Pancreas (tissue), 10 donors: ENCODE measurements around the gene MRPL27. TPM values are rescaled to one million over a fixed set of nuclear protein-coding genes. Genes with fewer than 3 reads are reported as not detected.

ENCODE experiments used
- ATAC-seq, 4 donors: fragments of 200-7000 bp; cut with Tn5 transposase; one replicate each; pipeline versions ENCODE4 v1.8.0 to v1.9.1; 2020; ENCODE audit warnings: mild to moderate bottlenecking in 4 of 4, moderate library complexity in 4 of 4
- DNase-seq, 6 donors: peaks; one replicate each; pipeline ENCODE4 v3.0.0-alpha.2; 2020
- FAIRE-seq: peaks from 2 replicates; lab custom pipeline; 2012; peaks lifted over from hg19 to GRCh38; lab: Jason Lieb, UNC
- H3K27ac ChIP-seq, 4 donors: fragments of 200-600 bp; sonication (generic); 1 replicate in 3 of 4; 2 replicates in 1 of 4; pipeline versions ENCODE4 v1.5.0 to v1.8.0; 2020
- H3K27me3 ChIP-seq, 4 donors: fragments of 200-600 bp; one replicate each; pipeline ENCODE4 v1.8.0; 2021
- H3K36me3 ChIP-seq, 3 donors: fragments of 200-600 bp; sonication (generic) in 1 of 3; one replicate each; pipeline versions ENCODE4 v1.5.0 to v1.8.0; 2020 to 2021
- H3K4me1 ChIP-seq, 3 donors: fragments of 200-600 bp; one replicate each; pipeline ENCODE4 v1.8.0; 2021
- H3K4me3 ChIP-seq, 4 donors: fragments of 200-600 bp; sonication (generic) in 2 of 4; one replicate each; pipeline versions ENCODE4 v1.5.0 to v1.8.0; 2020 to 2021
- H3K9me3 ChIP-seq, 4 donors: fragments of 200-600 bp; one replicate each; pipeline ENCODE4 v1.8.0; 2021
- WGBS, 2 donors: extraction: QIAGEN DNeasy Blood & Tissue Kit; methylation state at CpG; one replicate each; pipeline ENCODE4 v1.1.7; 2013; 5-methylcytosine and 5-hydroxymethylcytosine counted together
- intact Hi-C, 3 donors: fragments of 100-400 bp; cut with DNase I; formaldehyde crosslinking; loops; one replicate each; pipeline versions ENCODE4 v1.11.1 to v1.14.2; 2022
- polyA plus RNA-seq, 2 donors: library from polyadenylated mRNA; stranded (reverse); fragments of 200-250 nt; gene quantifications; one replicate each; pipeline ENCODE4 v1.2.3, GENCODE V29; 2013
- total RNA-seq, 6 donors: library from RNA; stranded (reverse); fragmentation: NEBNext Ultra II Directional in 4 of 6; extraction: Animal tissue kit (Norgen Biotek cat#: 25700) in 4 of 6; gene quantifications; one replicate each; pipeline versions ENCODE4 v1.2.1 to v1.2.4, GENCODE V29; 2021 to 2023
- TF ChIP-seq, protein P1 (sequence below), 4 donors: fragments of 200-600 bp; sonication (generic) in 3 of 4; IDR thresholded peaks; one replicate each; pipeline versions ENCODE4 v1.5.0 to v1.8.0; 2021; ENCODE audit warnings: antibody characterized with exemption in 4 of 4
- donor health status: healthy with polysubstance abuse.
- donor health status: DM: no; HTN: no; CAD: no; lungs with moderate emphysema.
- donor health status: DM: no; HTN: no; CAD: no.
- donor health status: control.
- donor health status: control.
- donor health status: Bipolar disorder and iron deficiency.
- donor health status: DM: yes; HTN: yes; CAD: no.
- donor health status: DM: no; HTN: no; CAD: no.
- donor health status: DM: no; HTN: no; CAD: no.
- donor health status: DM: yes; HTN: yes; CAD: no.

Gene MRPL27
- total and polyA plus RNA-seq, 8 donors = 19.6 to 89.0 (median 27.2) TPM

DNA sequence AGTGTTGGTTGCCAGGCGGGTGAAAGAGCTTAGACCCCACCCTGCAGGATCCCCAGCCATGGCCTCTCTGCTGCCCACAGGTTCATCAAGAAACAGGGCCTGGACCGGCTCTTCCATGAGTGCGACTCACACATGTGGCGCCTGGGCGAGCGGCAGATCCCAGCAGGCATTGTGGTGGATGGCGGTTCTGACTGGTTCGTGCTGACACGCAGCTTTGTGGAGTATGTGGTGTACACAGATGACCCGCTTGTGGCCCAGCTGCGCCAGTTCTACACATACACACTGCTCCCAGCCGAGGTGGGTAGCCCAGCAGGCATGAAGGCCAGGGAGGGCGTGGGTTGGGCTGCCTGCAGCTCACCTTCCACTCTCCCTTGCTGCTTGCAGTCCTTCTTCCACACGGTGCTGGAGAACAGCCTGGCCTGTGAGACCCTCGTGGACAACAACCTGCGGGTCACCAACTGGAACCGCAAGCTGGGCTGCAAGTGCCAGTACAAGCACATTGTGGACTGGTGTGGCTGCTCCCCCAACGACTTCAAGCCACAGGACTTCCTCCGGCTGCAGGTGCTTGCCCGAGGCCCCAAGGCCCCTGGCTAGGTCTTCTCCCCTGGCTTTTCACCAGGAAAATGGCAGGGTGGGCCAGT is 17.2 kb downstream of the MRPL27 start:
- WGBS, 2 donors = 91 to 92% methylated on average over 20 of the region's 20 CpGs
- Histone ChIP-seq H3K36me3 (peaks cover 0 to 39% (median 10%) of the 10 kb centered on the region in 3 donors), H3K4me3 (no peak overlapping the region), H3K4me1 (no peaks in the 10 kb centered on the region), H3K27ac (no peak overlapping the region), H3K9me3 (no peaks in the 10 kb centered on the region), H3K27me3 (no peaks in the 10 kb centered on the region)
- no peak for FAIRE-seq
- TF ChIP-seq, protein P1, sequence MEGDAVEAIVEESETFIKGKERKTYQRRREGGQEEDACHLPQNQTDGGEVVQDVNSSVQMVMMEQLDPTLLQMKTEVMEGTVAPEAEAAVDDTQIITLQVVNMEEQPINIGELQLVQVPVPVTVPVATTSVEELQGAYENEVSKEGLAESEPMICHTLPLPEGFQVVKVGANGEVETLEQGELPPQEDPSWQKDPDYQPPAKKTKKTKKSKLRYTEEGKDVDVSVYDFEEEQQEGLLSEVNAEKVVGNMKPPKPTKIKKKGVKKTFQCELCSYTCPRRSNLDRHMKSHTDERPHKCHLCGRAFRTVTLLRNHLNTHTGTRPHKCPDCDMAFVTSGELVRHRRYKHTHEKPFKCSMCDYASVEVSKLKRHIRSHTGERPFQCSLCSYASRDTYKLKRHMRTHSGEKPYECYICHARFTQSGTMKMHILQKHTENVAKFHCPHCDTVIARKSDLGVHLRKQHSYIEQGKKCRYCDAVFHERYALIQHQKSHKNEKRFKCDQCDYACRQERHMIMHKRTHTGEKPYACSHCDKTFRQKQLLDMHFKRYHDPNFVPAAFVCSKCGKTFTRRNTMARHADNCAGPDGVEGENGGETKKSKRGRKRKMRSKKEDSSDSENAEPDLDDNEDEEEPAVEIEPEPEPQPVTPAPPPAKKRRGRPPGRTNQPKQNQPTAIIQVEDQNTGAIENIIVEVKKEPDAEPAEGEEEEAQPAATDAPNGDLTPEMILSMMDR (IDR thresholded peaks at IDR 0.05) = no peak
- DNase-seq = peak in 1 of 6 donors; percentile 10
- intact Hi-C loops = loop anchor here in 1 of 3 donors (10.0 kb wide), 1 partner anchor 269 kb away; no protein-coding TSS in a partner anchor
- no peak for ATAC-seq

DNA sequence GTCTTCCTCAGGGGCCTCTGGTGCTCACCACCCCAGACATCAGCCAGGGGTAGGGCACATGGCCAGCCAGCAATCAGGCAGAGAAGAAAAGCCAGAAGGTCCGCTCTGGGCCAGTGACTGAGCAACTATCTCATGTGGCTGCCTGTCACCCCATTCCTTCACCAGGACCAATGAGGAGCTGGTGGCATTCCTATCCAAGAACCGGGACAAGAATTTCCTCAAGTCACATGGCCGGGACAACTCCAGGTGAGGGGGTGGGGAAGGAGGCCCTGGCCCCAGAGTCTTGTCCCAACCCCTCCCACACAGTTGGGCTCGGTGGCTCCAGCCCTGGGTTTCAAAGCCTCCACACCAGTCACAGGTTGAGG is 17.7 kb downstream of the MRPL27 start:
- Histone ChIP-seq H3K4me3 (no peak overlapping the region), H3K36me3 (peaks cover 0 to 39% (median 10%) of the 10 kb centered on the region in 3 donors), H3K27ac (no peak overlapping the region), H3K9me3 (no peaks in the 10 kb centered on the region), H3K27me3 (no peaks in the 10 kb centered on the region), H3K4me1 (no peaks in the 10 kb centered on the region)
- TF ChIP-seq, protein P1 (IDR thresholded peaks at IDR 0.05) = no peak
- ATAC-seq (no peak), DNase-seq (peak in 1 of 6 donors; percentile 8), FAIRE-seq (no peak)
- intact Hi-C loops = loop anchor here in 1 of 3 donors (10.0 kb wide), 1 partner anchor 269 kb away; no protein-coding TSS in a partner anchor
- 81 to 85% methylated on average over 4 of the region's 4 CpGs for WGBS, 2 donors

DNA sequence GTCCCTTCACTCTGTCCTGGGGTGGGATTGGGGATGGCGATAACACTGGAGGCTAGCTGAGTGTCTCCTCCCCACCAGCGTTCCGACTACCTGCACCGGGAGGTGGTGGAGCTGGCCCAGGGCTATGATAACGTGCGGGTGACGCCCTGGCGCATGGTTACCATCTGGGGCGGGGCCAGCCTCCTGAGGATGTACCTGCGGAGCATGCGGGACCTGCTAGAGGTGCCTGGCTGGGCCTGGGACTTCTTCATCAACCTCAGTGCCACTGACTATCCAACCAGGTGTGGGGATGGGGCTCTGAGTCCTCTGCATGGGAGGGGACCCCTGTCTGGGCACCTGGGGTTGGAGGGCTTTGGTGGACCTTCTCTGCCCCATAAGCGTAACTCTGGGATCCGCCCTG is 18.2 kb downstream of the MRPL27 start:
- ATAC-seq (no peak), DNase-seq (peak in 2 of 6 donors; percentile 9 to 80), FAIRE-seq (no peak)
- H3K36me3 ChIP-seq = peaks cover 0 to 39% (median 10%) of the 10 kb centered on the region in 3 donors
- intact Hi-C loops = loop anchor here in 1 of 3 donors (10.0 kb wide), 1 partner anchor 270 kb away; no protein-coding TSS in a partner anchor
- 93 to 95% methylated on average over 13 of the region's 13 CpGs for WGBS, 2 donors
- H3K9me3 ChIP-seq = no peaks in the 10 kb centered on the region
- no peak overlapping the region for H3K4me3 ChIP-seq
- TF ChIP-seq, protein P1 (IDR thresholded peaks at IDR 0.05) = no peak
- no peak overlapping the region for H3K27ac ChIP-seq
- H3K27me3 ChIP-seq = no peaks in the 10 kb centered on the region
- no peaks in the 10 kb centered on the region for H3K4me1 ChIP-seq

DNA sequence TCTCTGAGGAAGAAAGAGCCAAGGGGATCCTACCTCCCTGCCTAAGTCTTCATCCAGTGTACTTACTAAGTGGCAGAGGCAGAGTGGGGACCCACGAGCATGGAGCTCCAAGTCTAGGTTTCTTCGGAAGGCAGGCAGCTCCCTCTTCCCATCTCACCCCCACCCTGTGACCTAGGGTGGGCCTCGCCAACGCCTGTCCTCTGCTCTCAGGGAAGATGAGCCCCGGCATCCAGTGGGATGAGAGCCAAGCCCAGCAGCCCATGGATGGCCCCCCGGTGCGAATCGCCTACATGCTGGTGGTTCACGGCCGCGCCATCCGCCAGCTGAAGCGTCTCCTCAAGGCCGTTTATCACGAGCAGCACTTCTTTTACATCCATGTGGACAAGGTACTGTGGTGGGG is 18.8 kb downstream of the MRPL27 start:
- no peak for DNase-seq
- WGBS, 2 donors = 92 to 93% methylated on average over 15 of the region's 15 CpGs
- ATAC-seq = no peak
- Histone ChIP-seq H3K27ac (no peak overlapping the region), H3K36me3 (peaks cover 0 to 39% (median 10%) of the 10 kb centered on the region in 3 donors), H3K9me3 (no peaks in the 10 kb centered on the region), H3K4me1 (no peaks in the 10 kb centered on the region), H3K27me3 (no peaks in the 10 kb centered on the region), H3K4me3 (no peak overlapping the region)
- intact Hi-C loops = loop anchor here in 1 of 3 donors (10.0 kb wide), 1 partner anchor 271 kb away; no protein-coding TSS in a partner anchor
- FAIRE-seq = no peak
- TF ChIP-seq, protein P1 (IDR thresholded peaks at IDR 0.05) = no peak
